ENCODE measurements around the gene GJB5.
A peak's percentile ranks its signal among the peaks of the same experiment; 100 is the strongest.

The GJB5 gene

DNA sequence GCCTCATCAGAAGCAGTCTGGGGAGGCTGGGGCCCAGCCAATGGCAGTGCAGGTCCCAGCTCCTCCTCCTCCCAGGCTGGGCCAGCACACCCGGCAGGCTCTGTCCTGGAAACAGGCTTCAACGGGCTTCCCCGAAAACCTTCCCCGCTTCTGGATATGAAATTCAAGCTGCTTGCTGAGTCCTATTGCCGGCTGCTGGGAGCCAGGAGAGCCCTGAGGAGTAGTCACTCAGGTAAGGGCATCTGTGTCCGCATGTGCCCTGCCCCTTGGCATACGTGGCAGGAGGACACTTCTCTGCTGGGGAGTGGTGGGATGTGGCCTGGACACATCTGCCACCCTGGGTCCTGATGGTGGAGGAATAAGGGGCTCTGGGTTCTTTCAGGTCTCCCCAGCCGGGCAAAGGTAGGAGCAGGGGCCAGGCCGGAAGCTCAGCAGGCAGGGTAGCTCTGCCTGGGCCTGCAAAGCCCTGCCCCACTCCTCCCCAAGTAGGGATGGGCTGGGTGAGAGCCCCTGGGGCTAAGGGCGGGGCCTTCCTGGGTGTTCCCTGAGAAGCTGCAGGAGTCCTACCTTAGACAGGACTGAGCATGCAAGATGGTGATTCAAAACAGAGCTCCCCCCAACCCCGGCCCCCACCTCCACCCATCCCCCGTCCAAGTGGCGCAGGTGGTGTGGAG lies at the start of gene GJB5:
Gene GJB5, plus strand, starts transcription at position 84 of the 674 bp plus-strand sequence. CDS start 2,284 bp downstream, outside the sequence.
- peaks cover 18% of the 10 kb centered on the region for H3K36me3 ChIP-seq (ENCODE audit: low read depth)
- TF ChIP-seq, protein P1, sequence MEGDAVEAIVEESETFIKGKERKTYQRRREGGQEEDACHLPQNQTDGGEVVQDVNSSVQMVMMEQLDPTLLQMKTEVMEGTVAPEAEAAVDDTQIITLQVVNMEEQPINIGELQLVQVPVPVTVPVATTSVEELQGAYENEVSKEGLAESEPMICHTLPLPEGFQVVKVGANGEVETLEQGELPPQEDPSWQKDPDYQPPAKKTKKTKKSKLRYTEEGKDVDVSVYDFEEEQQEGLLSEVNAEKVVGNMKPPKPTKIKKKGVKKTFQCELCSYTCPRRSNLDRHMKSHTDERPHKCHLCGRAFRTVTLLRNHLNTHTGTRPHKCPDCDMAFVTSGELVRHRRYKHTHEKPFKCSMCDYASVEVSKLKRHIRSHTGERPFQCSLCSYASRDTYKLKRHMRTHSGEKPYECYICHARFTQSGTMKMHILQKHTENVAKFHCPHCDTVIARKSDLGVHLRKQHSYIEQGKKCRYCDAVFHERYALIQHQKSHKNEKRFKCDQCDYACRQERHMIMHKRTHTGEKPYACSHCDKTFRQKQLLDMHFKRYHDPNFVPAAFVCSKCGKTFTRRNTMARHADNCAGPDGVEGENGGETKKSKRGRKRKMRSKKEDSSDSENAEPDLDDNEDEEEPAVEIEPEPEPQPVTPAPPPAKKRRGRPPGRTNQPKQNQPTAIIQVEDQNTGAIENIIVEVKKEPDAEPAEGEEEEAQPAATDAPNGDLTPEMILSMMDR (IDR thresholded peaks at IDR 0.05; ENCODE audit: poor library complexity, severe bottlenecking), result no peak
- H3K27me3 ChIP-seq (ENCODE audit: insufficient read depth, poor library complexity, severe bottlenecking), result no peaks in the 10 kb centered on the region
- H3K27ac ChIP-seq (ENCODE audit: poor library complexity, severe bottlenecking), result peak within 1 kb of the TSS; percentile 98
- H3K9me3 ChIP-seq (ENCODE audit: severe bottlenecking), result peaks cover 9% of the 10 kb centered on the region
- DNase-seq (ENCODE audit: low spot score) (peak; percentile 96), ATAC-seq (ENCODE audit: low read depth) (peak; percentile 88)
- H3K4me1 ChIP-seq (ENCODE audit: insufficient read depth, poor library complexity, severe bottlenecking), result peaks cover 35% of the 10 kb centered on the region
- peak within 1 kb of the TSS; percentile 31 for H3K4me3 ChIP-seq (ENCODE audit: severe bottlenecking)

DNA sequence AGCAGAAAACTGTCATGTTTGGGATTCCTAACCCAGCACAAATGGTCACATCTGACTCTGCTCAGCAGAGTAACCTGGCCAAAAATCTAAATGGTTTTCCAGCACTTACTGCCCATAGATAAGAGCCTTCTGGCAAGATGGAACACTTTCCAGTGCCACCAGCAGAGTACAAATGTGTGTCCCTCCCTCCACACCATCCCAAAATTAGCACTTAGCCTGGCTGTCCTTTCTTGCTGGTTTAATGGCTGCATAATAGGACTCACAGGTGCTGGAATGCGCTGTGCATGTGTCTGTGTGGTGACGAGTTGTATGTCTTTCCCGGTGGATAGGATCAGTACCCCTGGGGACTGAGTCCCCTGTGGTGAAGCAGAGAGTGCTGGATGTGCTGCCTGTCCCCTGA lies 49.8 kb upstream of the GJB5 start:
- TF ChIP-seq, protein P1 (IDR thresholded peaks at IDR 0.05; ENCODE audit: poor library complexity, severe bottlenecking), result no peak
- Histone ChIP-seq H3K36me3 (ENCODE audit: low read depth) (no peaks in the 10 kb centered on the region), H3K27ac (ENCODE audit: poor library complexity, severe bottlenecking) (no peak overlapping the region), H3K27me3 (ENCODE audit: insufficient read depth, poor library complexity, severe bottlenecking) (peaks cover 9% of the 10 kb centered on the region), H3K4me3 (ENCODE audit: severe bottlenecking) (no peak overlapping the region), H3K4me1 (ENCODE audit: insufficient read depth, poor library complexity, severe bottlenecking) (no peaks in the 10 kb centered on the region), H3K9me3 (ENCODE audit: severe bottlenecking) (no peaks in the 10 kb centered on the region)
- DNase-seq (ENCODE audit: low spot score), result no peak
- ATAC-seq (ENCODE audit: low read depth), result no peak; the same call in 2 of the 3 replicates

DNA sequence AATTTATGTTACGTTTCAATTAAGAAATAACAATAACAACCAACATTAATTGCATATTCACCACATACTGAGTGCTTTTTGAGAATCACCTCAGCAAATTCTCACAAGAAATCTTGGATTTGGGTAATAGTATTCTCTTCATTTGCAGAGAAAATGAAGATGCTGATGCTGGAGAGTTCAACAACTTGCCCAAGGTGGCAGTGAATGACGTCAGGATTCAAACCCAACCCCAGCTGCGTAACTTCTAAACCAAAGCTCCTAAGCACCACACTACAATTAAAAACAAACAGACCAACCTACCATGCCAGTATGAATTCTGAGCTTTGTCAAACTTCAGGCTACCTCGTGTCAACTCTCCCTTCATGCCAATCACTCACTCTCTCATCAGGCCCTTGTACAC lies 46.7 kb upstream of the GJB5 start:
- no peak for DNase-seq (ENCODE audit: low spot score)
- TF ChIP-seq, protein P1 (IDR thresholded peaks at IDR 0.05; ENCODE audit: poor library complexity, severe bottlenecking), result no peak
- no peak overlapping the region for H3K4me3 ChIP-seq (ENCODE audit: severe bottlenecking)
- peaks cover 6% of the 10 kb centered on the region for H3K27me3 ChIP-seq (ENCODE audit: insufficient read depth, poor library complexity, severe bottlenecking)
- no peaks in the 10 kb centered on the region for H3K4me1 ChIP-seq (ENCODE audit: insufficient read depth, poor library complexity, severe bottlenecking)
- no peaks in the 10 kb centered on the region for H3K36me3 ChIP-seq (ENCODE audit: low read depth)
- no peak overlapping the region for H3K27ac ChIP-seq (ENCODE audit: poor library complexity, severe bottlenecking)
- no peak for ATAC-seq (ENCODE audit: low read depth)
- no peaks in the 10 kb centered on the region for H3K9me3 ChIP-seq (ENCODE audit: severe bottlenecking)

DNA sequence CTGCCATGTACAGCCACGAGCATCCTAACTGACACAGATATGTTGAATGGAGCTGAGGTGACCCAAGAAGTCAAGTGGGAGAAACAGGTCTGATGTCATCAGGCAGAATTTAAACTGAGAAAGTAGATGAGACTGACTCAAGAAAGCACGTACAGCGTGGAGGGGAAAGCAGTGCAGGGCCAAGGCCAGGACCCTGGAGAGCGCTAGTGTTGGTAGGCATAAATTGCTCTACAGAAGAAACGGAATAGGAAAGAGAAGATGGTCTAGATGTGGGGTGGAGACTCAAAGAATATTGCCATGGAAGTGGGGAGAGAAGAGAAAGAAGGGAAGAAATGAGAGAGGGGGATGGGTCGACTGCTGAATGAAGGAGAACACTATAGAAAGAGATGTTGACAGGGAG lies 45.3 kb upstream of the GJB5 start:
- Histone ChIP-seq H3K9me3 (ENCODE audit: severe bottlenecking) (no peaks in the 10 kb centered on the region), H3K27me3 (ENCODE audit: insufficient read depth, poor library complexity, severe bottlenecking) (peaks cover 3% of the 10 kb centered on the region), H3K4me1 (ENCODE audit: insufficient read depth, poor library complexity, severe bottlenecking) (no peaks in the 10 kb centered on the region), H3K4me3 (ENCODE audit: severe bottlenecking) (no peak overlapping the region), H3K27ac (ENCODE audit: poor library complexity, severe bottlenecking) (no peak overlapping the region), H3K36me3 (ENCODE audit: low read depth) (no peaks in the 10 kb centered on the region)
- TF ChIP-seq, protein P1 (IDR thresholded peaks at IDR 0.05; ENCODE audit: poor library complexity, severe bottlenecking), result no peak
- ATAC-seq (ENCODE audit: low read depth) (0 out of 3 replicates have a peak, but pooled peaks have one; percentile 44), DNase-seq (ENCODE audit: low spot score) (no peak)

DNA sequence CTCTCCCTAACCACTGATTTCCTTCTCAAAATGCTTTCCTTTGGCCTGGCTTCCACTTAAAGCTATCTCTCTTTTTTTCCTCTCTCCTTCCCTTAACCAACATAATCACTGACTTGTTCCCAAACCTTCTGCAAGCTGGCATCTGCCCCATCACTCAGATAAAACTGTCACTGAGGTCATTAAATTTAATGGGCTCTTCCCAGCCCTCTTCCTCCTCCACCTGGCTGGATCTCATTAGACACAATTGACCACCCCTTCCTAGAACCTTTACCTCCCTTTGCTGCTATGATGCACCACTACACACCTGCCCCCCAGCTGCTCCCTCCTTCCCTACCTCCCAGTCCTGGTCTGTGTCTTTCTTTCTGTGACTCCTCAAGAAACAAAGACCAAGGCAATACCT lies 44.0 kb upstream of the GJB5 start:
- Histone ChIP-seq H3K27me3 (ENCODE audit: insufficient read depth, poor library complexity, severe bottlenecking) (peaks cover 3% of the 10 kb centered on the region), H3K36me3 (ENCODE audit: low read depth) (no peaks in the 10 kb centered on the region), H3K4me3 (ENCODE audit: severe bottlenecking) (no peak overlapping the region), H3K9me3 (ENCODE audit: severe bottlenecking) (no peaks in the 10 kb centered on the region), H3K4me1 (ENCODE audit: insufficient read depth, poor library complexity, severe bottlenecking) (no peaks in the 10 kb centered on the region), H3K27ac (ENCODE audit: poor library complexity, severe bottlenecking) (no peak overlapping the region)
- TF ChIP-seq, protein P1 (IDR thresholded peaks at IDR 0.05; ENCODE audit: poor library complexity, severe bottlenecking), result no peak
- no peak for ATAC-seq (ENCODE audit: low read depth)
- no peak for DNase-seq (ENCODE audit: low spot score)
